Upper lobe of left lung (tissue), 6 donors: Measurements from ENCODE around the gene ELOB. TPM values are rescaled to one million over a fixed set of nuclear protein-coding genes. Genes with fewer than 3 reads are reported as not detected.

ENCODE experiments used
- ATAC-seq, 2 donors: fragments of 200-7000 bp; cut with Tn5 transposase; one replicate each; pipeline ENCODE4 v1.9.1; 2022; ENCODE audit warnings: mild to moderate bottlenecking in 2 of 2, moderate library complexity in 2 of 2; ENCODE audit not compliant: low FRiP score in 2 of 2
- DNase-seq, 2 donors: peaks; one replicate each; pipeline ENCODE4 v3.0.0-alpha.2; 2019 to 2020
- H3K27ac ChIP-seq, 4 donors: fragments of 200-600 bp; sonication (generic); one replicate each; pipeline ENCODE4 v1.5.1; 2016 to 2019
- H3K27me3 ChIP-seq, 4 donors: fragments of 200-600 bp; sonication (generic); one replicate each; pipeline ENCODE4 v1.5.1; 2017 to 2019
- H3K36me3 ChIP-seq, 4 donors: fragments of 200-600 bp; sonication (generic); one replicate each; pipeline ENCODE4 v1.5.1; 2016 to 2019
- H3K4me1 ChIP-seq, 4 donors: fragments of 200-600 bp; sonication (generic); one replicate each; pipeline ENCODE4 v1.5.1; 2018 to 2019
- H3K4me3 ChIP-seq, 4 donors: fragments of 200-600 bp; sonication (generic); one replicate each; pipeline ENCODE4 v1.5.1; 2017 to 2019; ENCODE audit warnings: mild to moderate bottlenecking in 2 of 4, moderate library complexity in 1 of 4
- H3K9me3 ChIP-seq, 4 donors: fragments of 200-600 bp; sonication (generic); one replicate each; pipeline ENCODE4 v1.5.1; 2018 to 2019
- EP300 ChIP-seq, 4 donors: sonication (generic); formaldehyde crosslinking; IDR thresholded peaks; one replicate each; pipeline ENCODE4 v1.5.1; 2017; ENCODE audit warnings: antibody characterized with exemption in 4 of 4, control low read depth in 2 of 4
- POLR2A ChIP-seq, 4 donors: fragments of 450-650 bp; IDR thresholded peaks; one replicate each; pipeline ENCODE4 v1.5.1; 2016 to 2017; ENCODE audit warnings: antibody characterized with exemption in 4 of 4, mild to moderate bottlenecking in 2 of 4
- POLR2AphosphoS5 ChIP-seq, 2 donors: sonication (generic); formaldehyde crosslinking; IDR thresholded peaks; one replicate each; pipeline ENCODE4 v1.5.1; 2017; ENCODE audit warnings: antibody characterized with exemption in 2 of 2
- WGBS, 2 donors: methylation state at CpG; one replicate each; pipeline ENCODE4 v1.1.5; 2017 to 2018; 5-methylcytosine and 5-hydroxymethylcytosine counted together
- total RNA-seq, 6 donors: library from RNA; depleted of rRNA in 4 of 6; stranded (reverse); fragments of >200 nt in 4 of 6; gene quantifications; one replicate each; pipeline versions ENCODE4 v1.1.0 to v1.2.1, GENCODE V29; 2016 to 2021
- TF ChIP-seq, protein P1 (sequence below), 6 experiments: fragments of 450-650 bp in 4 of 6; fragments of 200-600 bp in 2 of 6; sonication (generic) in 2 of 6; IDR thresholded peaks; one replicate each; pipeline ENCODE4 v1.5.1; 2016 to 2019; ENCODE audit warnings: antibody characterized with exemption in 6 of 6
- donor health status: DM: no; HTN: no; CAD: no; lungs with moderate emphysema.
- donor health status: DM: no; HTN: yes; CAD: no; lungs with severe emphysema.

The ELOB gene
- total RNA-seq, 6 donors from 2014 or later = 73.3 to 245 (median 145) TPM

DNA sequence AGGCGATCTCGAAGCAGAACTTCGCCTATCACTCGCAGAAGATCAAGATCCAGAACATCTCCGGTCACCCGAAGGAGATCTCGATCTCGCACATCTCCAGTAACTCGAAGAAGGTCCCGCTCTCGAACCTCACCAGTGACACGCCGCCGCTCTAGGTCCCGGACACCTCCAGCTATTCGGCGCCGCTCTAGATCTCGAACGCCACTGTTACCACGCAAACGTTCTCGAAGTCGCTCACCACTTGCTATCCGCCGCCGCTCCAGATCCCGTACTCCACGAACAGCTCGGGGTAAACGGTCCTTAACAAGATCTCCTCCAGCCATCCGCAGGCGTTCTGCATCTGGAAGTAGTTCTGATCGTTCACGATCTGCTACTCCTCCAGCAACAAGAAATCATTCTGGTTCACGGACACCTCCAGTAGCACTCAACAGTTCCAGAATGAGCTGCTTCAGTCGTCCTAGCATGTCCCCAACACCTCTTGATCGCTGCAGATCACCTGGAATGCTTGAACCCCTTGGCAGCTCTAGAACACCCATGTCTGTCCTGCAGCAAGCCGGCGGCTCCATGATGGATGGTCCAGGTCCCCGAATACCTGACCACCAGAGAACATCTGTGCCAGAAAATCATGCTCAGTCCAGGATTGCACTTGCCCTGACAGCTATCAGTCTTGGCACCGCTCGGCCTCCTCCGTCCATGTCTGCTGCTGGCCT is 10.5 kb downstream of the ELOB start:
- TF ChIP-seq, protein P1, sequence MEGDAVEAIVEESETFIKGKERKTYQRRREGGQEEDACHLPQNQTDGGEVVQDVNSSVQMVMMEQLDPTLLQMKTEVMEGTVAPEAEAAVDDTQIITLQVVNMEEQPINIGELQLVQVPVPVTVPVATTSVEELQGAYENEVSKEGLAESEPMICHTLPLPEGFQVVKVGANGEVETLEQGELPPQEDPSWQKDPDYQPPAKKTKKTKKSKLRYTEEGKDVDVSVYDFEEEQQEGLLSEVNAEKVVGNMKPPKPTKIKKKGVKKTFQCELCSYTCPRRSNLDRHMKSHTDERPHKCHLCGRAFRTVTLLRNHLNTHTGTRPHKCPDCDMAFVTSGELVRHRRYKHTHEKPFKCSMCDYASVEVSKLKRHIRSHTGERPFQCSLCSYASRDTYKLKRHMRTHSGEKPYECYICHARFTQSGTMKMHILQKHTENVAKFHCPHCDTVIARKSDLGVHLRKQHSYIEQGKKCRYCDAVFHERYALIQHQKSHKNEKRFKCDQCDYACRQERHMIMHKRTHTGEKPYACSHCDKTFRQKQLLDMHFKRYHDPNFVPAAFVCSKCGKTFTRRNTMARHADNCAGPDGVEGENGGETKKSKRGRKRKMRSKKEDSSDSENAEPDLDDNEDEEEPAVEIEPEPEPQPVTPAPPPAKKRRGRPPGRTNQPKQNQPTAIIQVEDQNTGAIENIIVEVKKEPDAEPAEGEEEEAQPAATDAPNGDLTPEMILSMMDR (IDR thresholded peaks at IDR 0.05) = no peak
- TF ChIP-seq EP300 (IDR thresholded peaks at IDR 0.05) = no peak
- Histone ChIP-seq H3K4me1 (peaks cover 0 to 15% (median 0%) of the 10 kb centered on the region in 4 donors), H3K4me3 (no peak overlapping the region), H3K27me3 (no peaks in the 10 kb centered on the region), H3K27ac (no peak overlapping the region), H3K36me3 (peaks cover 86 to 100% (median 100%) of the 10 kb centered on the region in 4 donors), H3K9me3 (no peaks in the 10 kb centered on the region)
- 96 to 97% methylated on average over 38 to 44 of the region's 44 CpGs for WGBS, 2 donors
- DNase-seq = no peak
- no peak for ATAC-seq

DNA sequence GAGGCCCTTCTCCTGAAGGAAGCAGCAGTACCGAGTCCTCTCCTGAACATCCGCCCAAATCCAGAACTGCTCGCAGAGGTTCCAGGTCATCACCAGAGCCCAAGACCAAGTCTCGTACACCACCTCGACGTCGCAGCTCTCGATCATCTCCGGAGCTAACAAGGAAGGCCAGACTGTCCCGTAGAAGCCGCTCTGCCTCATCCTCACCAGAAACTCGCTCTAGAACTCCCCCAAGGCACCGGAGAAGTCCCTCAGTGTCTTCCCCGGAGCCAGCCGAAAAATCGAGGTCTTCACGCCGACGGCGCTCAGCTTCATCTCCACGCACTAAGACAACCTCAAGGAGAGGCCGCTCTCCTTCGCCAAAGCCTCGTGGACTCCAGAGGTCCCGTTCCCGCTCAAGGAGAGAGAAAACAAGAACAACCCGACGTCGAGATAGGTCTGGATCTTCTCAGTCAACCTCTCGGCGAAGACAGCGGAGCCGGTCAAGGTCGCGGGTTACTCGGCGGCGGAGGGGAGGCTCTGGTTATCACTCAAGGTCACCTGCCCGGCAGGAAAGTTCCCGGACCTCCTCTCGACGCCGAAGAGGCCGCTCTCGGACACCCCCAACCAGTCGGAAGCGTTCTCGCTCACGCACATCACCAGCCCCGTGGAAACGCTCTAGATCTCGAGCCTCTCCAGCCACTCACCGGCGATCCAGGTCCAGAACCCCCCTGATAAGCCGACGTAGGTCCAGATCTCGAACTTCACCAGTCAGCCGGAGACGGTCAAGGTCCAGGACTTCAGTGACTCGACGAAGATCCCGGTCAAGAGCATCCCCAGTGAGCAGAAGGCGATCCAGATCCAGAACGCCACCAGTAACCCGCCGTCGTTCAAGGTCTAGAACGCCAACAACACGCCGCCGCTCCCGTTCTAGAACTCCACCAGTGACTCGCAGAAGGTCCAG is 11.3 kb downstream of the ELOB start:
- H3K4me3 ChIP-seq = no peak overlapping the region
- peaks cover 0 to 11% (median 0%) of the 10 kb centered on the region in 4 donors for H3K4me1 ChIP-seq
- peaks cover 87 to 100% (median 100%) of the 10 kb centered on the region in 4 donors for H3K36me3 ChIP-seq
- TF ChIP-seq POLR2A (IDR thresholded peaks at IDR 0.05) = no peak
- TF ChIP-seq POLR2AphosphoS5 (IDR thresholded peaks at IDR 0.05) = no peak
- TF ChIP-seq, protein P1 (IDR thresholded peaks at IDR 0.05) = no peak
- no peak for TF ChIP-seq EP300 (IDR thresholded peaks at IDR 0.05)
- 98% methylated on average over 69 to 73 of the region's 73 CpGs for WGBS, 2 donors
- H3K27me3 ChIP-seq = no peaks in the 10 kb centered on the region
- peak in 1 of 2 donors; percentile 72 for DNase-seq
- no peaks in the 10 kb centered on the region for H3K9me3 ChIP-seq
- H3K27ac ChIP-seq = no peak overlapping the region
- no peak for ATAC-seq

DNA sequence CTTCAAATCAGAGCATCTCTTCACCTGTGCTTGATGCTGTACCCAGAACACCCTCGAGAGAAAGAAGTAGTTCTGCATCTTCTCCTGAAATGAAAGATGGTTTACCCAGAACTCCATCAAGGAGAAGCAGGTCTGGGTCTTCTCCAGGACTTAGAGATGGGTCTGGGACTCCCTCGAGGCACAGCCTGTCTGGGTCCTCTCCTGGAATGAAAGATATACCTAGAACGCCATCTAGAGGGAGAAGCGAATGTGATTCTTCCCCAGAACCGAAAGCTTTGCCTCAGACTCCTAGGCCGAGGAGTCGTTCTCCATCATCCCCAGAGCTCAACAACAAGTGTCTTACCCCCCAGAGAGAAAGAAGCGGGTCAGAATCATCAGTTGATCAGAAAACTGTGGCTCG is 12.4 kb downstream of the ELOB start:
- H3K27me3 ChIP-seq = no peaks in the 10 kb centered on the region
- H3K4me3 ChIP-seq = no peak overlapping the region
- TF ChIP-seq EP300 (IDR thresholded peaks at IDR 0.05) (no peak), POLR2AphosphoS5 (IDR thresholded peaks at IDR 0.05) (no peak)
- no peak overlapping the region for H3K27ac ChIP-seq
- no peak for ATAC-seq
- no peaks in the 10 kb centered on the region for H3K9me3 ChIP-seq
- peaks cover 84 to 100% (median 100%) of the 10 kb centered on the region in 4 donors for H3K36me3 ChIP-seq
- DNase-seq = no peak
- peaks cover 0 to 2% (median 0%) of the 10 kb centered on the region in 4 donors for H3K4me1 ChIP-seq
- 95 to 97% methylated on average over 8 to 9 of the region's 9 CpGs for WGBS, 2 donors

DNA sequence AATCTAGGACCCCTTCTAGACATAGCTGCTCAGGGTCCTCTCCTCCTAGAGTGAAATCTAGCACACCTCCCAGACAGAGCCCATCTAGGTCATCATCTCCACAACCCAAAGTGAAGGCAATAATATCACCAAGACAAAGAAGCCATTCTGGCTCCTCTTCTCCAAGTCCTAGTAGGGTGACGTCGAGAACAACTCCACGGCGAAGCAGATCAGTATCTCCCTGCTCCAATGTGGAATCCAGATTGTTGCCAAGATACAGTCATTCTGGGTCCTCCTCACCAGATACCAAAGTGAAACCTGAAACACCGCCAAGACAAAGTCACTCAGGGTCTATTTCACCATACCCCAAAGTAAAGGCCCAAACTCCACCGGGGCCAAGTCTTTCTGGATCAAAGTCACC is 13.9 kb downstream of the ELOB start:
- 96 to 98% methylated on average over 6 of the region's 6 CpGs for WGBS, 2 donors
- TF ChIP-seq POLR2AphosphoS5 (IDR thresholded peaks at IDR 0.05) (no peak), EP300 (IDR thresholded peaks at IDR 0.05) (no peak), POLR2A (IDR thresholded peaks at IDR 0.05) (no peak)
- TF ChIP-seq, protein P1 (IDR thresholded peaks at IDR 0.05) = no peak
- ATAC-seq (no peak), DNase-seq (no peak)
- H3K4me3 ChIP-seq = no peak overlapping the region
- H3K4me1 ChIP-seq = peaks cover 0 to 7% (median 0%) of the 10 kb centered on the region in 4 donors
- no peaks in the 10 kb centered on the region for H3K9me3 ChIP-seq
- no peaks in the 10 kb centered on the region for H3K27me3 ChIP-seq
- H3K27ac ChIP-seq = no peak overlapping the region
- peaks cover 84 to 100% (median 100%) of the 10 kb centered on the region in 4 donors for H3K36me3 ChIP-seq

DNA sequence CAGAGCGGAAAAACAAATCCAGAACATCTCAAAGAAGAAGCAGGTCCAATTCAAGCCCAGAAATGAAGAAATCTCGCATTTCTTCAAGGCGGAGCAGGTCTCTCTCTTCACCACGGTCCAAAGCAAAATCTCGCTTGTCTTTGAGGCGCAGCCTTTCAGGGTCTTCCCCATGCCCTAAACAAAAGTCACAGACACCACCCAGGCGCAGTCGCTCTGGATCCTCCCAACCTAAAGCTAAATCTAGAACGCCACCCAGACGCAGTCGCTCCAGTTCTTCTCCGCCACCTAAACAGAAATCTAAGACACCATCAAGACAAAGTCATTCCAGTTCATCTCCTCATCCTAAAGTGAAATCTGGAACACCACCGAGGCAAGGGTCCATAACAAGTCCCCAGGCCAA is 14.4 kb downstream of the ELOB start:
- TF ChIP-seq POLR2AphosphoS5 (IDR thresholded peaks at IDR 0.05) = no peak
- TF ChIP-seq POLR2A (IDR thresholded peaks at IDR 0.05) = no peak
- TF ChIP-seq, protein P1 (IDR thresholded peaks at IDR 0.05) = no peak
- TF ChIP-seq EP300 (IDR thresholded peaks at IDR 0.05) = no peak
- WGBS, 2 donors = 96 to 98% methylated on average over 13 of the region's 13 CpGs
- Histone ChIP-seq H3K27ac (no peak overlapping the region), H3K36me3 (peaks cover 85 to 100% (median 100%) of the 10 kb centered on the region in 4 donors), H3K4me3 (no peak overlapping the region), H3K9me3 (no peaks in the 10 kb centered on the region), H3K4me1 (peaks cover 0 to 7% (median 0%) of the 10 kb centered on the region in 4 donors), H3K27me3 (no peaks in the 10 kb centered on the region)
- DNase-seq (no peak), ATAC-seq (no peak)
